H9 (cell line): ENCODE data around the gene HLA-G. TPM values are rescaled to one million over a fixed set of nuclear protein-coding genes. Genes with fewer than 3 reads are reported as not detected.

Source experiments
- DNase-seq: peaks from one replicate; pipeline ENCODE4 v3.0.0-alpha.2; 2017
- H2AFZ ChIP-seq: one replicate; pipeline ENCODE4 v1.6.1; 2013; ENCODE audit warnings: mild to moderate bottlenecking, low read length, control low read depth, moderate library complexity
- H2AK5ac ChIP-seq: 2 replicates; pipeline ENCODE4 v1.6.1; 2013; ENCODE audit warnings: low read length, control low read depth, mixed read lengths; ENCODE audit not compliant: insufficient read length
- H2BK120ac ChIP-seq: one replicate; pipeline ENCODE4 v1.6.1; 2013; ENCODE audit warnings: low read depth, mild to moderate bottlenecking, low read length, control low read depth, inconsistent platforms; ENCODE audit not compliant: poor library complexity, severe bottlenecking
- H2BK12ac ChIP-seq: 2 replicates; pipeline ENCODE4 v1.6.1; 2013; ENCODE audit warnings: low read length, control low read depth, mixed read lengths, low read depth; ENCODE audit not compliant: insufficient read length
- H2BK15ac ChIP-seq: 2 replicates; pipeline ENCODE4 v1.6.1; 2013; ENCODE audit warnings: low read depth, low read length, control low read depth
- H2BK20ac ChIP-seq: one replicate; pipeline ENCODE4 v1.6.1; 2013; ENCODE audit warnings: low read depth, mild to moderate bottlenecking, low read length, control low read depth, inconsistent platforms; ENCODE audit not compliant: poor library complexity, severe bottlenecking
- H2BK5ac ChIP-seq: 2 replicates; pipeline ENCODE4 v1.6.1; 2013; ENCODE audit warnings: low read length, control low read depth, mixed read lengths; ENCODE audit not compliant: insufficient read length
- H3K14ac ChIP-seq: 2 replicates; pipeline ENCODE4 v1.6.1; 2013; ENCODE audit warnings: low read length, control low read depth; ENCODE audit not compliant: insufficient read depth
- H3K18ac ChIP-seq: 2 replicates; pipeline ENCODE4 v1.6.1; 2013; ENCODE audit warnings: low read depth, mild to moderate bottlenecking, mixed read lengths, low read length, control low read depth; ENCODE audit not compliant: insufficient read length
- H3K23ac ChIP-seq: 2 replicates; pipeline ENCODE4 v1.6.1; 2013; ENCODE audit warnings: low read length, control low read depth, mixed read lengths, low read depth; ENCODE audit not compliant: insufficient read length
- H3K23me2 ChIP-seq: 2 replicates; pipeline ENCODE4 v1.6.1; 2013; ENCODE audit warnings: low read depth, mild to moderate bottlenecking, mixed read lengths, low read length, control low read depth; ENCODE audit not compliant: insufficient read length, poor library complexity, severe bottlenecking
- H3K27ac ChIP-seq: 2 replicates; pipeline ENCODE4 v1.5.1; 2013; ENCODE audit warnings: low read length, control low read depth, mixed read lengths, low read depth; ENCODE audit not compliant: insufficient read length
- H3K27me3 ChIP-seq: 2 replicates; pipeline ENCODE4 v1.6.1; 2013; ENCODE audit warnings: low read length, control low read depth, inconsistent platforms; ENCODE audit not compliant: insufficient read depth
- H3K4ac ChIP-seq: 2 replicates; pipeline ENCODE4 v1.6.1; 2013; ENCODE audit warnings: low read depth, mild to moderate bottlenecking, control low read depth, inconsistent platforms, low read length, moderate library complexity
- H3K4me1 ChIP-seq: 2 replicates; pipeline ENCODE4 v1.6.1; 2013; ENCODE audit warnings: low read length, control low read depth, inconsistent platforms; ENCODE audit not compliant: insufficient read depth
- H3K4me2 ChIP-seq: 2 replicates; pipeline ENCODE4 v1.6.1; 2013; ENCODE audit warnings: low read length, control low read depth, mixed read lengths; ENCODE audit not compliant: insufficient read length, insufficient read depth
- H3K56ac ChIP-seq: 2 replicates; pipeline ENCODE4 v1.6.1; 2013; ENCODE audit warnings: low read depth, mild to moderate bottlenecking, mixed read lengths, low read length, control low read depth; ENCODE audit not compliant: insufficient read length
- H3K79me1 ChIP-seq: 2 replicates; pipeline ENCODE4 v1.6.1; 2013; ENCODE audit warnings: low read depth, mild to moderate bottlenecking, moderate library complexity, low read length, control low read depth, inconsistent platforms; ENCODE audit not compliant: insufficient read depth, poor library complexity, severe bottlenecking
- H3K79me2 ChIP-seq: 2 replicates; pipeline ENCODE4 v1.6.1; 2013; ENCODE audit warnings: low read length, control low read depth, inconsistent platforms; ENCODE audit not compliant: insufficient read depth
- H3K9ac ChIP-seq: 2 replicates; pipeline ENCODE4 v1.6.1; 2013; ENCODE audit warnings: low read length, control low read depth, mixed read lengths; ENCODE audit not compliant: insufficient read length; ENCODE audit errors: extremely low read depth
- H3K9me3 ChIP-seq: one replicate; pipeline ENCODE4 v1.6.1; 2013; ENCODE audit warnings: low read depth, low read length, inconsistent platforms; ENCODE audit not compliant: control insufficient read depth
- H3T11ph ChIP-seq: one replicate; pipeline ENCODE4 v1.6.1; 2013; ENCODE audit warnings: mild to moderate bottlenecking, low read length, control low read depth, inconsistent platforms
- H4K20me1 ChIP-seq: one replicate; pipeline ENCODE4 v1.6.1; 2013; ENCODE audit not compliant: control insufficient read depth, insufficient read length, insufficient read depth
- H4K5ac ChIP-seq: 2 replicates; pipeline ENCODE4 v1.6.1; 2013; ENCODE audit warnings: low read depth, mild to moderate bottlenecking, mixed read lengths, low read length, control low read depth; ENCODE audit not compliant: insufficient read length
- H4K8ac ChIP-seq: replicated peaks from 2 replicates; pipeline ENCODE4 v1.6.1; 2013; ENCODE audit warnings: low read length, control low read depth, mixed read lengths, low read depth; ENCODE audit not compliant: insufficient read length
- H4K91ac ChIP-seq: 2 replicates; pipeline ENCODE4 v1.6.1; 2013; ENCODE audit warnings: low read depth, mild to moderate bottlenecking, moderate library complexity, mixed read lengths, low read length, control low read depth; ENCODE audit not compliant: insufficient read length
- H3K27ac Mint-ChIP-seq, 3 experiments: 2 replicates in 2 of 3; 3 replicates in 1 of 3; pipeline ENCODE4 v1.8.0; 2020 to 2021; ENCODE audit warnings: mixed read lengths in 3 of 3, mild to moderate bottlenecking in 1 of 3, moderate library complexity in 1 of 3
- H3K27me3 Mint-ChIP-seq: 2 replicates; pipeline ENCODE4 v1.8.0; 2021; ENCODE audit warnings: low read depth, mild to moderate bottlenecking, moderate library complexity, mixed read lengths
- H3K36me3 Mint-ChIP-seq, 3 experiments: 2 replicates in 2 of 3; 3 replicates in 1 of 3; pipeline ENCODE4 v1.8.0; 2020 to 2021; ENCODE audit warnings: low read depth in 3 of 3, mixed read lengths in 3 of 3; ENCODE audit not compliant: insufficient read depth in 1 of 3
- H3K4me1 Mint-ChIP-seq, 2 experiments: 2 replicates each; pipeline ENCODE4 v1.8.0; 2020; ENCODE audit warnings: mixed read lengths in 2 of 2
- H3K4me3 Mint-ChIP-seq, 2 experiments: 2 replicates in 1 of 2; 3 replicates in 1 of 2; pipeline ENCODE4 v1.8.0; 2020 to 2021; ENCODE audit warnings: mild to moderate bottlenecking in 2 of 2, mixed read lengths in 2 of 2, moderate library complexity in 1 of 2
- H3K9me3 Mint-ChIP-seq, 2 experiments: 2 replicates in 1 of 2; 3 replicates in 1 of 2; pipeline ENCODE4 v1.8.0; 2020; ENCODE audit warnings: mild to moderate bottlenecking in 2 of 2, mixed read lengths in 2 of 2, moderate library complexity in 1 of 2
- WGBS: extraction: QIAGEN DNeasy Blood & Tissue Kit; methylation state at CpG from one replicate; pipeline ENCODE4 v1.1.7; 2013; ENCODE audit warnings: missing lambda C conversion rate, low lambda C conversion rate, mixed read lengths; ENCODE audit not compliant: insufficient read length; ENCODE audit errors: extremely low coverage; 5-methylcytosine and 5-hydroxymethylcytosine counted together
- total RNA-seq: library from RNA; stranded (reverse); gene quantifications from 2 replicates; pipeline ENCODE4 v1.2.1, GENCODE V29; 2021
- TF ChIP-seq, protein P1 (sequence below): fragments of 200-600 bp; sonication (generic); conservative IDR thresholded peaks from 3 replicates; pipeline ENCODE4 v1.8.0; 2021; ENCODE audit warnings: antibody characterized with exemption, mild to moderate bottlenecking

HLA-G gene
- total RNA-seq, 1 experiment from 2014 or later = 2.7 TPM

DNA sequence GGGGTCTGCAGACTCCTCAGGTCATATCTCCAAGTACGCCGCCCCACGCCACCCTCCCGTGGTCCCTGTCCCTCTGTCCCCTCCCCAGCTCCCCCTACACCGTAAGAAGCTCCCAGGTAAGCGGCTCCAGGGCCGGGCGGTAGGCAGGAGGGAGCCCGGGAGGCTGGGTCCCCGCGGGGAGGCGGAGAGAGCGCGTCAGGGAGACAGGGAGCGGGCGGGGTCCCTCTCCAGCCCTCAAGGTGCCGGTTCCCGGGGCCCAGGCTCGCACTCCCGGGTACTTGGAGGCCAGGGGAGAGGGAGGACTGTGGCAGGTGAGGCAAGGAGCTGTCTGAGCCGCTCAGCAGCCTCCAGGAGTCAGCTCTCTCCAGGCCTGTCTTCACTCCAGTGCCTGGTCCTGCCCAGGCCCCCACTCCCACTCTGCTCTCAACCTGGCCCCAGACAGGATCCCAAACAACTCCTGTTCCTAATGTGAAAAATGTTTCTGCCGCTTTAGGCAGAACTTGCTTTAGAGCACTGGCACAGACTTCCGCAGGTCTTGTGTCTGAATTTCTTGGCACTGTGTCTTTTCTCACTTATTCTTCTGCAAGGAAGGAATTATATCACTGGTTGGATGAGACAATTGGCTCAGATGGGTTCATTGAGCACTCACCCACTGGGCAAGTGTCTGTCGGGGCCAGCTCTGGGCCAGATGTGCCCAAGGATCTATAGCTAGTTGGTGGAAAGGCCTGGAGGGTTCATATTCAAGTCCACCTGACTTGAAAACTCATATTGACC lies 36.6 kb downstream of the HLA-G start:
- Histone ChIP-seq H4K5ac (no peak overlapping the region), H4K8ac (no peak overlapping the region), H4K91ac (no peak overlapping the region), H2AFZ (no peak overlapping the region), H2BK5ac (no peak overlapping the region), H3K18ac (no peak overlapping the region), H3K4me1 (no peaks in the 10 kb centered on the region), H3K79me2 (no peaks in the 10 kb centered on the region), H2AK5ac (no peak overlapping the region), H2BK20ac (no peak overlapping the region), H3K4ac (no peak overlapping the region), H3T11ph (no peak overlapping the region), H3K9me3 (no peaks in the 10 kb centered on the region), H3K27me3 (no peaks in the 10 kb centered on the region), H4K20me1 (no peaks in the 10 kb centered on the region), H2BK120ac (no peak overlapping the region), H3K79me1 (no peaks in the 10 kb centered on the region), H3K4me2 (no peak overlapping the region), H3K23me2 (no peaks in the 10 kb centered on the region), H3K23ac (no peak overlapping the region), H3K27ac (no peak overlapping the region), H2BK12ac (no peak overlapping the region), H3K56ac (no peak overlapping the region), H3K14ac (no peak overlapping the region), H3K9ac (no peak overlapping the region), H2BK15ac (no peak overlapping the region)
- Mint-ChIP-seq H3K36me3 (no peaks in the 10 kb centered on the region; a peak in 1 of 7 replicates), H3K4me1 (no peaks in the 10 kb centered on the region), H3K4me3 (no peak overlapping the region), H3K27ac (no peak overlapping the region), H3K27me3 (peaks cover 56% of the 10 kb centered on the region), H3K9me3 (peaks cover 0 to 4% of the 10 kb centered on the region in 2 experiments; a peak in 2 of 5 replicates)
- peak; percentile 52 for DNase-seq
- WGBS = no CpG with 5 or more reads among the region's 24 CpGs
- TF ChIP-seq, protein P1, sequence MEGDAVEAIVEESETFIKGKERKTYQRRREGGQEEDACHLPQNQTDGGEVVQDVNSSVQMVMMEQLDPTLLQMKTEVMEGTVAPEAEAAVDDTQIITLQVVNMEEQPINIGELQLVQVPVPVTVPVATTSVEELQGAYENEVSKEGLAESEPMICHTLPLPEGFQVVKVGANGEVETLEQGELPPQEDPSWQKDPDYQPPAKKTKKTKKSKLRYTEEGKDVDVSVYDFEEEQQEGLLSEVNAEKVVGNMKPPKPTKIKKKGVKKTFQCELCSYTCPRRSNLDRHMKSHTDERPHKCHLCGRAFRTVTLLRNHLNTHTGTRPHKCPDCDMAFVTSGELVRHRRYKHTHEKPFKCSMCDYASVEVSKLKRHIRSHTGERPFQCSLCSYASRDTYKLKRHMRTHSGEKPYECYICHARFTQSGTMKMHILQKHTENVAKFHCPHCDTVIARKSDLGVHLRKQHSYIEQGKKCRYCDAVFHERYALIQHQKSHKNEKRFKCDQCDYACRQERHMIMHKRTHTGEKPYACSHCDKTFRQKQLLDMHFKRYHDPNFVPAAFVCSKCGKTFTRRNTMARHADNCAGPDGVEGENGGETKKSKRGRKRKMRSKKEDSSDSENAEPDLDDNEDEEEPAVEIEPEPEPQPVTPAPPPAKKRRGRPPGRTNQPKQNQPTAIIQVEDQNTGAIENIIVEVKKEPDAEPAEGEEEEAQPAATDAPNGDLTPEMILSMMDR = no peak
